PFSK-1 (cell line): ENCODE measurements around the gene SSH2.

Experiments used
- POLR2AphosphoS5 ChIP-seq: IDR thresholded peaks from 2 replicates; pipeline ENCODE4 v1.6.1; 2012; ENCODE audit warnings: low read depth, mild to moderate bottlenecking, control low read depth, low read length, moderate library complexity
- SIN3A ChIP-seq: IDR thresholded peaks from 2 replicates; pipeline ENCODE4 v1.6.1; 2012; ENCODE audit warnings: mild to moderate bottlenecking, low read length, moderate library complexity, borderline replicate concordance; ENCODE audit not compliant: insufficient read depth
- TAF1 ChIP-seq: IDR thresholded peaks from 2 replicates; pipeline ENCODE4 v1.6.1; 2012; ENCODE audit warnings: low read length, control low read depth, borderline replicate concordance; ENCODE audit not compliant: insufficient read depth
- TF ChIP-seq, protein P1 (sequence below), 2 experiments: IDR thresholded peaks; 2 replicates each; pipeline versions ENCODE4 v1.6.1 to v1.8.0; 2011 to 2012; ENCODE audit warnings: low read depth in 2 of 2, low read length in 2 of 2, control low read depth in 1 of 2, inconsistent platforms in 1 of 2, mild to moderate bottlenecking in 1 of 2, moderate library complexity in 1 of 2; ENCODE audit not compliant: insufficient read depth in 1 of 2

GRCh38 chr17:29764748-29765147 is 165.3 kb downstream of the SSH2 start:
- TF ChIP-seq POLR2AphosphoS5 (no peak), TAF1 (no peak), SIN3A (no peak)
- TF ChIP-seq, protein P1, sequence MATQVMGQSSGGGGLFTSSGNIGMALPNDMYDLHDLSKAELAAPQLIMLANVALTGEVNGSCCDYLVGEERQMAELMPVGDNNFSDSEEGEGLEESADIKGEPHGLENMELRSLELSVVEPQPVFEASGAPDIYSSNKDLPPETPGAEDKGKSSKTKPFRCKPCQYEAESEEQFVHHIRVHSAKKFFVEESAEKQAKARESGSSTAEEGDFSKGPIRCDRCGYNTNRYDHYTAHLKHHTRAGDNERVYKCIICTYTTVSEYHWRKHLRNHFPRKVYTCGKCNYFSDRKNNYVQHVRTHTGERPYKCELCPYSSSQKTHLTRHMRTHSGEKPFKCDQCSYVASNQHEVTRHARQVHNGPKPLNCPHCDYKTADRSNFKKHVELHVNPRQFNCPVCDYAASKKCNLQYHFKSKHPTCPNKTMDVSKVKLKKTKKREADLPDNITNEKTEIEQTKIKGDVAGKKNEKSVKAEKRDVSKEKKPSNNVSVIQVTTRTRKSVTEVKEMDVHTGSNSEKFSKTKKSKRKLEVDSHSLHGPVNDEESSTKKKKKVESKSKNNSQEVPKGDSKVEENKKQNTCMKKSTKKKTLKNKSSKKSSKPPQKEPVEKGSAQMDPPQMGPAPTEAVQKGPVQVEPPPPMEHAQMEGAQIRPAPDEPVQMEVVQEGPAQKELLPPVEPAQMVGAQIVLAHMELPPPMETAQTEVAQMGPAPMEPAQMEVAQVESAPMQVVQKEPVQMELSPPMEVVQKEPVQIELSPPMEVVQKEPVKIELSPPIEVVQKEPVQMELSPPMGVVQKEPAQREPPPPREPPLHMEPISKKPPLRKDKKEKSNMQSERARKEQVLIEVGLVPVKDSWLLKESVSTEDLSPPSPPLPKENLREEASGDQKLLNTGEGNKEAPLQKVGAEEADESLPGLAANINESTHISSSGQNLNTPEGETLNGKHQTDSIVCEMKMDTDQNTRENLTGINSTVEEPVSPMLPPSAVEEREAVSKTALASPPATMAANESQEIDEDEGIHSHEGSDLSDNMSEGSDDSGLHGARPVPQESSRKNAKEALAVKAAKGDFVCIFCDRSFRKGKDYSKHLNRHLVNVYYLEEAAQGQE (IDR thresholded peaks at IDR 0.05; ENCODE audit: insufficient read depth in 1 of 2, low read depth in 2 of 2, low read length in 2 of 2), result no peak
